HG03354 (cell line): ENCODE results near the gene ADGRG1.
"Not testable (repeated sequence)": the region's sequence is repeated elsewhere in the genome, so short reads cannot be mapped to it uniquely, and the experiment has no call there.

ENCODE experiments used
- ATAC-seq: cut with Tn5 transposase; IDR thresholded peaks from one replicate; pipeline ENCODE4 v1.9.1; 2021; ENCODE audit warnings: mild to moderate bottlenecking; ENCODE audit not compliant: unreplicated experiment, poor library complexity, severe bottlenecking

ADGRG1 gene

GRCh38 chr16:57706717-57707116, 78.3 kb downstream of the ADGRG1 start:
- no peak for ATAC-seq

- ATAC-seq, result no peak
These were observed 78.9 kb downstream of the ADGRG1 start for GRCh38 chr16:57707331-57707730.

- ATAC-seq, result no peak
These were observed 79.7 kb downstream of the ADGRG1 start for GRCh38 chr16:57708168-57708567.

- ATAC-seq, result no peak
These were observed 81.2 kb downstream of the ADGRG1 start for GRCh38 chr16:57709663-57710062.

- no peak for ATAC-seq
These were observed 82.9 kb downstream of the ADGRG1 start for GRCh38 chr16:57711346-57711745.

GRCh38 chr16:57711993-57712392, 83.6 kb downstream of the ADGRG1 start:
- no peak for ATAC-seq

- not testable (repeated sequence) for ATAC-seq
These were observed 84.1 kb downstream of the ADGRG1 start for GRCh38 chr16:57712569-57712968.

GRCh38 chr16:57713596-57713995, 85.2 kb downstream of the ADGRG1 start:
- no peak for ATAC-seq

- ATAC-seq, result no peak
These were observed 85.6 kb downstream of the ADGRG1 start for GRCh38 chr16:57714047-57714446.
